ENCODE results near the gene SLX1A. TPM values are rescaled to one million over a fixed set of nuclear protein-coding genes. Genes with fewer than 3 reads are reported as not detected.
"Not testable (repeated sequence)": the region's sequence is repeated elsewhere in the genome, so short reads cannot be mapped to it uniquely, and the experiment has no call there.

SLX1A gene
- 19.1 and 19.9 TPM in 2 replicates for total RNA-seq (2022)
- Bru-seq, nascent RNA, result percentile 26 among the genes with signal in this experiment
- BruChase-seq, experiment 1, labeled RNA remaining after a 2-hour chase, result percentile 41 among the genes with signal in this experiment
- percentile 42 among the genes with signal in this experiment for BruChase-seq, experiment 2, labeled RNA remaining after a 6-hour chase
- long read RNA-seq, transcript SLX1A-201 (6 exons, 1,091 nt), result major isoform, 18 of 25 reads
- long read RNA-seq, partial matches to known transcripts, result 2 of 25 reads
- long read RNA-seq, other reads (novel, unspliced or antisense), result 3 of 25 reads

GRCh38 chr16:30193615-30194014, at the start of gene SLX1A, which contains the start of gene BOLA2B:
TSS of gene SLX1A (plus strand) at chr16:30193875. CDS start at chr16:30194085, 210 bp downstream.
TSS of gene BOLA2B (minus strand) at chr16:30193666. CDS start at chr16:30193595, 71 bp downstream.
- H3K4me3 Mint-ChIP-seq (ENCODE audit: unreplicated experiment); H3K27me3 ChIP-seq (replicated peaks; ENCODE audit: control insufficient read depth, insufficient read depth, low read length); POLR2A ChIA-PET; H3K4me1 Mint-ChIP-seq (ENCODE audit: low read depth, unreplicated experiment); H3K36me3 ChIP-seq (ENCODE audit: control insufficient read depth, insufficient read depth, low read length); CTCF ChIA-PET; H3K9me3 Mint-ChIP-seq (ENCODE audit: unreplicated experiment); H3K36me3 Mint-ChIP-seq (ENCODE audit: insufficient read depth, unreplicated experiment); H3K27me3 Mint-ChIP-seq (ENCODE audit: insufficient read depth, unreplicated experiment); H3K9me3 ChIP-seq; BruUV-seq (replicated peaks); DNase-seq; H3K4me1 ChIP-seq; H3K27ac Mint-ChIP-seq (ENCODE audit: unreplicated experiment); intact Hi-C loops (cut with micrococcal nuclease; ENCODE audit: unreplicated experiment): not testable (repeated sequence)
- H3K4me3 ChIP-seq (ENCODE audit: low read depth, low read length), result peak within 1 kb of the TSS; percentile 26; the same call in 1 of the 2 replicates

GRCh38 chr16:30144017-30144416, 49.7 kb upstream of the SLX1A start:
- H3K27ac Mint-ChIP-seq (ENCODE audit: unreplicated experiment), result no peak overlapping the region
- BruUV-seq (replicated peaks), result no TSS peak
- intact Hi-C loops (cut with micrococcal nuclease; ENCODE audit: unreplicated experiment), result no loop called here
- no peaks in the 10 kb centered on the region; the same call in 1 of the 2 replicates for H3K9me3 ChIP-seq
- no peaks in the 10 kb centered on the region for H3K27me3 ChIP-seq (replicated peaks; ENCODE audit: control insufficient read depth, insufficient read depth, low read length)
- H3K9me3 Mint-ChIP-seq (ENCODE audit: unreplicated experiment), result no peaks in the 10 kb centered on the region
- ChIA-PET POLR2A (no interaction called here), CTCF (no interaction called here)
- no peaks in the 10 kb centered on the region for H3K36me3 Mint-ChIP-seq (ENCODE audit: insufficient read depth, unreplicated experiment)
- H3K4me1 Mint-ChIP-seq (ENCODE audit: low read depth, unreplicated experiment), result peaks cover 8% of the 10 kb centered on the region
- TF ChIP-seq CTCF (IDR thresholded peaks at IDR 0.05; ENCODE audit: insufficient read depth in 1 of 2, low read depth in 1 of 2, low read length in 1 of 2, severe bottlenecking in 1 of 2, unreplicated experiment in 1 of 2), result no peak
- no peak overlapping the region for H3K4me3 ChIP-seq (ENCODE audit: low read depth, low read length)
- DNase-seq, result no peak
- no peaks in the 10 kb centered on the region for H3K36me3 ChIP-seq (ENCODE audit: control insufficient read depth, insufficient read depth, low read length)
- H3K4me3 Mint-ChIP-seq (ENCODE audit: unreplicated experiment), result no peak overlapping the region
- no peaks in the 10 kb centered on the region for H3K27me3 Mint-ChIP-seq (ENCODE audit: insufficient read depth, unreplicated experiment)
- peaks cover 9% of the 10 kb centered on the region; the same call in 1 of the 2 replicates for H3K4me1 ChIP-seq

GRCh38 chr16:30144917-30145316, 48.8 kb upstream of the SLX1A start:
- no peaks in the 10 kb centered on the region for H3K36me3 ChIP-seq (ENCODE audit: control insufficient read depth, insufficient read depth, low read length)
- Mint-ChIP-seq H3K27me3 (ENCODE audit: insufficient read depth, unreplicated experiment) (no peaks in the 10 kb centered on the region), H3K4me1 (ENCODE audit: low read depth, unreplicated experiment) (peaks cover 4% of the 10 kb centered on the region), H3K36me3 (ENCODE audit: insufficient read depth, unreplicated experiment) (no peaks in the 10 kb centered on the region), H3K27ac (ENCODE audit: unreplicated experiment) (no peak overlapping the region), H3K4me3 (ENCODE audit: unreplicated experiment) (no peak overlapping the region), H3K9me3 (ENCODE audit: unreplicated experiment) (no peaks in the 10 kb centered on the region)
- intact Hi-C loops (cut with micrococcal nuclease; ENCODE audit: unreplicated experiment), result no loop called here
- H3K9me3 ChIP-seq, result peaks cover 7% of the 10 kb centered on the region
- DNase-seq, result no peak
- CTCF ChIA-PET, result no interaction called here
- TF ChIP-seq CTCF (IDR thresholded peaks at IDR 0.05; ENCODE audit: insufficient read depth in 1 of 2, low read depth in 1 of 2, low read length in 1 of 2, severe bottlenecking in 1 of 2, unreplicated experiment in 1 of 2), result no peak
- POLR2A ChIA-PET, result no interaction called here
- no peaks in the 10 kb centered on the region for H3K27me3 ChIP-seq (replicated peaks; ENCODE audit: control insufficient read depth, insufficient read depth, low read length)
- no peak overlapping the region for H3K4me3 ChIP-seq (ENCODE audit: low read depth, low read length)
- no TSS peak for BruUV-seq (replicated peaks)
- H3K4me1 ChIP-seq, result peaks cover 6% of the 10 kb centered on the region; the same call in 1 of the 2 replicates

All from Caco-2 (cell line).